ENCODE results near the gene KCNH1.

The KCNH1 gene

DNA sequence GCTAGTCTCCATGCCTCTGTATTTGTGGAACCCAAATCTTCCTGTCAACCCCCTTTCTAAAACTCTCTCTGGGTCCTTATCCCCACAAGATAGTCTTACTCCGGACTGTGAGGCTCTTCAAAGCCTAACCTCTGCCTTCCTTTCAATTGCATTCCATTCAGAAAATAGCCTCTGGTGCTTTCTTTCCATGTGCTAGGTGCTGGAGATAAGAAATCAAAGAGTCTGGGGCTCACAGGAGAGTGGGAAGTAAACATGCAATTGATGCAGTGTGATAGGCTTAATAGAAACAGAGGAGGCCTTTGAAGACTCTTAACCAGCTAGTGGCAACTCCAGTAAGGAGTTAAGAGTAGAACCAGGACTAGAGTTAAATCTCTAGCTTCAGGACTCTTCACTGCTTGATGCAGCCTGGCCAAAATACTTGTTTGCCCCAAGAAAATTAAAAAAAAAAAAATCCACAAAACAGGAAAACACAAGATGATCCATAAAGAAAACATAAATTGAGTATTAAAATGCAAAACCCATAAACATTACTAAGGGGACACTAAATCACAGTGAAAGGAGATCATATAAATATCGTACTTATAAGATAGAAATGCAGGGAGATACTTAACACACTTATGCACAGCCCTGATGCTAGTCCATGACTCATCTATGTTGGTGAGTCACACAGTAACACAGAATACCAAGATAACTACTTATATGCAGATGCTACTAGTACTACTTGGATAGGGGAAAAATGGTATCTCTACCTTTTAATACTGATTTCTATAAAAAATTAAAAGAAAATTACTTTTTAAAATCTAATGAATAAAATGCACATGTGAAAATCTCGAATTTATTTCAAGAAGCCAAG, 341.5 kb downstream of the KCNH1 start:
- H3K9me3 ChIP-seq (ENCODE audit: low read length) = no peaks in the 10 kb centered on the region
- H3K4me3 ChIP-seq (ENCODE audit: low read depth in 1 of 2, low read length in 2 of 2) = no peak overlapping the region
- no peaks in the 10 kb centered on the region for H3K36me3 ChIP-seq (ENCODE audit: insufficient read depth, low read length)
- H3K4me1 ChIP-seq (ENCODE audit: insufficient read depth, low read length) = no peaks in the 10 kb centered on the region
- H3K27ac ChIP-seq (ENCODE audit: low read depth, low read length) = no peak overlapping the region
- H3K27me3 ChIP-seq (ENCODE audit: control insufficient read depth in 1 of 2, insufficient read depth in 2 of 2, low read length in 2 of 2) = no peaks in the 10 kb centered on the region
- H3K9ac ChIP-seq (ENCODE audit: low read length) = no peak overlapping the region

DNA sequence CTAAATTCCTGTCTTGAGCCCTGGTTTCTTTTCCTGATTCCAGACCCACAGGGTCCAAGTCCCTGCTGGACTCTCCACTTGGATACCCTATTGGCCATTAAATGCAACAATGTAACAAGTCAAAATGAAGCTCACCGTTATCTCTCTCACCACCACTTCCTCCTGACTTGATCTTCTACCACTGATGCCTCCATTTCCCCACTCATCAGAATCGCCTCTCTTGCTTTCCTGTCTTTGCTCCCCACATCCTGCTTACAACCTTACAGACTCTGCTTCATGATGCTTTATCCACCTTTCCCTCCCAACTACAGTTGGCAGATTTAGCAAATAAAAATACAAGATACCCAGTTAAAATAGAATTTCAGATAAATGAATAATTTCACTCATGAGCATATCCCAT, 343.8 kb downstream of the KCNH1 start:
- Histone ChIP-seq H3K27me3 (ENCODE audit: control insufficient read depth in 1 of 2, insufficient read depth in 2 of 2, low read length in 2 of 2) (no peaks in the 10 kb centered on the region), H3K27ac (ENCODE audit: low read depth, low read length) (no peak overlapping the region)

DNA sequence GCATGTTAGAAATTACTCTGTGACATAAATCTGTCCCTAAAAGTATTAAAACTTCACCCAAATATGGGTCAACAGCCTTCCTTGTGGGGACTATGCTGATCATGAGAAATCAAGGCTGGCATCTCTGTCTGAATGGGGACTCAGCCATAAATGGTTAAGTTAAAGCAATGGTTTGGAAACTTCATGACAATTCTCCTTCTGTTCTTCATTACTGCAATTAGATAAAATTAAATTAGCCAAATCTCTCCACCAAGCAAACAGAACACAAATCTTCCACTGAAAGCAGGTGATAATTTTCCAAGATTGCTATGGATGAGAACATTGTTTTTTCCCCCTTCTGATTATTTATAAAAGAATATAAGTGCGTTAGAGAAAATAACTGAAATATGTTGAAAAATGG, 346.1 kb downstream of the KCNH1 start:
- Histone ChIP-seq H3K27ac (ENCODE audit: low read depth, low read length) (no peak overlapping the region), H3K4me3 (ENCODE audit: low read depth in 1 of 2, low read length in 2 of 2) (no peak overlapping the region), H3K9ac (ENCODE audit: low read length) (no peak overlapping the region), H3K9me3 (ENCODE audit: low read length) (no peaks in the 10 kb centered on the region), H3K27me3 (ENCODE audit: control insufficient read depth in 1 of 2, insufficient read depth in 2 of 2, low read length in 2 of 2) (no peaks in the 10 kb centered on the region), H3K4me1 (ENCODE audit: insufficient read depth, low read length) (no peaks in the 10 kb centered on the region), H3K36me3 (ENCODE audit: insufficient read depth, low read length) (no peaks in the 10 kb centered on the region)

More for the DNA sequence above, 343.8 kb downstream of the KCNH1 start:
- Histone ChIP-seq H3K36me3 (ENCODE audit: insufficient read depth, low read length) (no peaks in the 10 kb centered on the region), H3K4me3 (ENCODE audit: low read depth in 1 of 2, low read length in 2 of 2) (no peak overlapping the region), H3K9ac (ENCODE audit: low read length) (no peak overlapping the region), H3K4me1 (ENCODE audit: insufficient read depth, low read length) (no peaks in the 10 kb centered on the region), H3K9me3 (ENCODE audit: low read length) (no peaks in the 10 kb centered on the region)

DNA sequence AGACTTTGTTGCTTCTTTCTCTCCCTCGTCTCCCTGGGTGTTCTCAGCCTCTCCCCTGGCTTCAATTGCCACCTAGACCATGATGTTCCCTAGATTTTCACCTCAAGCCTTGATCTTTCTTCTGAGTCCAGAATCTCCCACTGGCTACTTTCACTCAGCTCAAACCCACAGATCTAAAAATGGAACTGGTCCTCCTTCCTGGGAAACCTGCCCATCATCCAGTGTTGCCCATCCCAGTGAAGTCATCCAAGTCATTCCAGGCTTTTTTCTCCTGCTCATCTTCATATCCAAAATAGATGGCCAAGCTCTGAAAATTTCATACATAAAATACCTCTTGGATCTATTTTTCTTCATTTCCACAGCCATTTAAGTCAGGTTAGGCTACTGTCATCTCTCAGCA, 347.4 kb downstream of the KCNH1 start:
- H3K36me3 ChIP-seq (ENCODE audit: insufficient read depth, low read length) = no peaks in the 10 kb centered on the region
- no peaks in the 10 kb centered on the region for H3K9me3 ChIP-seq (ENCODE audit: low read length)
- no peak overlapping the region for H3K4me3 ChIP-seq (ENCODE audit: low read depth in 1 of 2, low read length in 2 of 2)
- H3K9ac ChIP-seq (ENCODE audit: low read length) = no peak overlapping the region
- no peak overlapping the region for H3K27ac ChIP-seq (ENCODE audit: low read depth, low read length)
- H3K27me3 ChIP-seq (ENCODE audit: control insufficient read depth in 1 of 2, insufficient read depth in 2 of 2, low read length in 2 of 2) = no peaks in the 10 kb centered on the region
- no peaks in the 10 kb centered on the region for H3K4me1 ChIP-seq (ENCODE audit: insufficient read depth, low read length)

DNA sequence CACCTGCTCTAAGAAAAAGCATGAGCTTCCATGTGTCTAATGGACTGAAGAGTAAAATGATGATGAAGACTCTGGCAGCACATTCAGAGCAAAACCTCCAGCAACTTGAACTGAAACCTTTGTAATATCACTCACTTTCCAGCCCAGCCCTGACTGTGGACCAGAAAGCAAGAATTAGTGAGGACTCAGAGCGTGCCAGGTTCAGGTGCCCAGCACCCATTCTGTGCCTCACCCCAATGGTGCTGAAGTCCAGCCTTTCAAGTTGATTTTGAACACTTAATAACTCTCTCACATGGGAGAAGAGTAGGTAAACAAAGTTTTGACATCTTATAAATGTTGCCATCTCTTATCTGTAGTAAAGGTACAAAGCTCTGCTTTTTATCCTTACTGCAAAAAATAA, 350.0 kb downstream of the KCNH1 start:
- Histone ChIP-seq H3K9ac (ENCODE audit: low read length) (no peak overlapping the region), H3K27ac (ENCODE audit: low read depth, low read length) (no peak overlapping the region)

DNA sequence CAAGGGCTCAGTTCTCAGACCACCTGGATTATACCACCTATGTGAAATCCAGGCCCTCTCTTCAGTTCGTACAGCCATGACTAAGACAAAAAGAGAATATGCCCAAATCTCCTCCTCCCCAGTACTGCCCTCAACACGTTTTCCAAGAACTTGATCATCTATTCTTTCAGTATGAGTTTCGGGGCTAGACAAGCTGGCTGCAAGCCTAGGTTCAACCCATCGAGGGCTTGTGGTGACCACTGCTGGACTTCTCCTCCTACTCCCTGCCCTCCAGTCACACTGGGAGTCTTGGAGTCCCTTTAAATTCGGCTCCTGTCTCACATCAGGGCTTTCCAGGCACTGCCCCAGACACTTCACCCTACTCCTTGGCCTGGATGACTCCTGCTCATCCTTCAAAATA, 352.3 kb downstream of the KCNH1 start:
- Histone ChIP-seq H3K36me3 (ENCODE audit: insufficient read depth, low read length) (no peaks in the 10 kb centered on the region), H3K9ac (ENCODE audit: low read length) (no peak overlapping the region), H3K27me3 (ENCODE audit: control insufficient read depth in 1 of 2, insufficient read depth in 2 of 2, low read length in 2 of 2) (no peaks in the 10 kb centered on the region), H3K27ac (ENCODE audit: low read depth, low read length) (no peak overlapping the region), H3K9me3 (ENCODE audit: low read length) (no peaks in the 10 kb centered on the region), H3K4me1 (ENCODE audit: insufficient read depth, low read length) (no peaks in the 10 kb centered on the region), H3K4me3 (ENCODE audit: low read depth in 1 of 2, low read length in 2 of 2) (no peak overlapping the region)

More for the DNA sequence above, 350.0 kb downstream of the KCNH1 start:
- H3K4me3 ChIP-seq (ENCODE audit: low read depth in 1 of 2, low read length in 2 of 2) = no peak overlapping the region
- no peaks in the 10 kb centered on the region for H3K4me1 ChIP-seq (ENCODE audit: insufficient read depth, low read length)
- H3K36me3 ChIP-seq (ENCODE audit: insufficient read depth, low read length) = no peaks in the 10 kb centered on the region
- no peaks in the 10 kb centered on the region for H3K27me3 ChIP-seq (ENCODE audit: control insufficient read depth in 1 of 2, insufficient read depth in 2 of 2, low read length in 2 of 2)
- no peaks in the 10 kb centered on the region for H3K9me3 ChIP-seq (ENCODE audit: low read length)

DNA sequence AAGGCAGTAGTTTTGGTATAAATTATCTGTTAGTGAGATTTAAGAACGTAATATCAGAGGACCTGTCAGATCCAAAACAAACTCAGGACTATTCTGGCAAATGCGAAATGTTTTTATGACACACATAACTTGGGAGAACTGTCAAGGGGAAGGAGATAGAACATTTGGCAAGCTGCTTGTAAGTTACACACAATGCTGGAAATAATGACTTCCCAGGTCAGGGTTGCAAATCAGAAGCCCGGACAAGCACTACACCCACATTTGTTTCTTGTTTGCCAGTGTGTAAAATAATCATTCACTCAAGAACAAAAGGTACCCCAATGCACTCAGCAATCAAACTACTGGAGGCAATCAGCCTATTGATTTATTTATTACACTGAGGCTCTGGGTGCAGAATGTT, 354.7 kb downstream of the KCNH1 start:
- Histone ChIP-seq H3K27ac (ENCODE audit: low read depth, low read length) (no peak overlapping the region), H3K9me3 (ENCODE audit: low read length) (no peaks in the 10 kb centered on the region), H3K9ac (ENCODE audit: low read length) (no peak overlapping the region), H3K4me1 (ENCODE audit: insufficient read depth, low read length) (no peaks in the 10 kb centered on the region), H3K4me3 (ENCODE audit: low read depth in 1 of 2, low read length in 2 of 2) (no peak overlapping the region), H3K27me3 (ENCODE audit: control insufficient read depth in 1 of 2, insufficient read depth in 2 of 2, low read length in 2 of 2) (no peaks in the 10 kb centered on the region), H3K36me3 (ENCODE audit: insufficient read depth, low read length) (no peaks in the 10 kb centered on the region)

DNA sequence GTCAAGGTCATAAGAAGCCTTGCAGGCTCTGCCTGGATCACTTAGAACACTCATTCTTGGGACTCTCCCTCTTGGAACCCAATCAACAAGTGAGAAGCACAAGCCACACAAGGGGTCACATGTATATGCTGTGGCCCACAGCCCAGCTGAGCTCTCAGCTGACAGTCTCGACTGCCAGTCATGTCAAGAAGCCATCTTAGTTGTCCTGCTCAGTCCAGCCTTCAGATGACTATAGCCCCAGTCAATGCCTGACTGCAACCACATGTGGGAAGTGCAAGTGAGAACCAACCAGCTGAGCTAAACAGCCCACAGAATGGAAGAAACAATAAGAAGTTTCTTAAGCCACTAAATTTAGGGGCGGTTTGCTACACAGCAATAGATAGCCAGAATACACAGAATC, 356.0 kb downstream of the KCNH1 start:
- Histone ChIP-seq H3K4me1 (ENCODE audit: insufficient read depth, low read length) (no peaks in the 10 kb centered on the region), H3K9ac (ENCODE audit: low read length) (no peak overlapping the region), H3K4me3 (ENCODE audit: low read depth in 1 of 2, low read length in 2 of 2) (no peak overlapping the region), H3K9me3 (ENCODE audit: low read length) (no peaks in the 10 kb centered on the region), H3K27me3 (ENCODE audit: control insufficient read depth in 1 of 2, insufficient read depth in 2 of 2, low read length in 2 of 2) (no peaks in the 10 kb centered on the region), H3K27ac (ENCODE audit: low read depth, low read length) (no peak overlapping the region), H3K36me3 (ENCODE audit: insufficient read depth, low read length) (no peaks in the 10 kb centered on the region)

DNA sequence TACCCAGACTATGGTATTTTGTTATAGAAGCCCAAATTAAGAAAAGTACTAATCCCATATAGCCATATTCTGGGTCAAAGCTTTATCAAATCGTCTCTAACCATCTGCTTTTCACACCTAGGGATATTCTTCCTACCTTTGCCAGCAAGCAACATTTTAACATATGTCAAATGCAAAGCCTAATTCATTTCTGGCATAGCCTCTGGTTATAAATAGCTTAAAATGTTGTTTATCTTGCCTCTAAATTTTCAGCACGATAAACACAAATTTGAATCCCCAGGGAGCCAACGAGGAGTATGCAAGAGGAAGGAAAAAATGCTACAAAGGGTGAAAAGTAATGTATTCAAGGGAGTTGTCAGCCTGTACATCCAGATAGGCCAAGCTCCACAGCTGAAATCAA, 357.2 kb downstream of the KCNH1 start:
- no peaks in the 10 kb centered on the region for H3K27me3 ChIP-seq (ENCODE audit: control insufficient read depth in 1 of 2, insufficient read depth in 2 of 2, low read length in 2 of 2)
- no peaks in the 10 kb centered on the region for H3K36me3 ChIP-seq (ENCODE audit: insufficient read depth, low read length)
- H3K9me3 ChIP-seq (ENCODE audit: low read length) = no peaks in the 10 kb centered on the region
- no peak overlapping the region for H3K4me3 ChIP-seq (ENCODE audit: low read depth in 1 of 2, low read length in 2 of 2)
- no peak overlapping the region for H3K27ac ChIP-seq (ENCODE audit: low read depth, low read length)
- no peaks in the 10 kb centered on the region for H3K4me1 ChIP-seq (ENCODE audit: insufficient read depth, low read length)
- H3K9ac ChIP-seq (ENCODE audit: low read length) = no peak overlapping the region

DNA sequence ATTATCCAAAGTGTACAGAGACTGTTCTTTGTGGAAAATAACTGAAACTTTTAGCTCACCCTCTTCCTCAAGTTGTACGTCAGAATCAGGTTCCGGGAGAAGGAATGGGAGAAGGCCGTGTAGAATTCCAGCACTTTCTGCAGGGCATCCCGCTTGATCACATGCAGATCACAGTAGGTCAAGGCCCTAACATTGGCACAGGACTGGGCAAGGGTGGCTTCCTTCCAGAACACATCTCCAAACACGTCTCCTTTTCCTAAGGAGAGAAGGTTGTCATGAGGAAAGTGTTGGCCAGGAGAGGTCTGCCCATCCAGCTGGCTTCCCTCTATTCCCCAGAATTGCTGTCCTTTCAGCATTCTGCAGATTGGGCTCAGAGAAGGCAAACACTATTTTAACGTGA, 358.7 kb downstream of the KCNH1 start:
- Histone ChIP-seq H3K4me1 (ENCODE audit: insufficient read depth, low read length) (no peaks in the 10 kb centered on the region), H3K4me3 (ENCODE audit: low read depth in 1 of 2, low read length in 2 of 2) (no peak overlapping the region), H3K9me3 (ENCODE audit: low read length) (no peaks in the 10 kb centered on the region), H3K36me3 (ENCODE audit: insufficient read depth, low read length) (no peaks in the 10 kb centered on the region), H3K9ac (ENCODE audit: low read length) (no peak overlapping the region), H3K27ac (ENCODE audit: low read depth, low read length) (no peak overlapping the region), H3K27me3 (ENCODE audit: control insufficient read depth in 1 of 2, insufficient read depth in 2 of 2, low read length in 2 of 2) (no peaks in the 10 kb centered on the region)

DNA sequence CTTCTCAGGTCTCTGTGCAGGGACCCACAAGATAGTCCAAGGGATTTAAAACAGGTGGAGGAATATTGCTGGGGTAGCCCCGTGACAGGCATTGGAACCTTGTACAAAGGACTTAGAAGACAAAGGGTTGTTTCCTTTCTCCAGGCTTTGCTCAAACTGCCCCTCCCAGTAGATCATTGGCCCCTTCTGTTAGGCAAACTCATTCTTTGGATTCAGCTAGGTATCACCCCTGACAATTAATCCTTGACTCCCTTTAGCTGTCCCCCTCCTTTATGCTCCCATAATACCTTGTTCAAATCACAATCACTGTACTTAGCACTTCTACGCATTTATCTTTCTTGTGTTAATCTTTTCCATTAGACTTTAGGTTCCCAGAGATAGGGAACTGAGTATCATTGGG, 360.5 kb downstream of the KCNH1 start:
- no peaks in the 10 kb centered on the region for H3K27me3 ChIP-seq (ENCODE audit: control insufficient read depth in 1 of 2, insufficient read depth in 2 of 2, low read length in 2 of 2)
- H3K9me3 ChIP-seq (ENCODE audit: low read length) = no peaks in the 10 kb centered on the region
- no peaks in the 10 kb centered on the region for H3K36me3 ChIP-seq (ENCODE audit: insufficient read depth, low read length)
- no peak overlapping the region for H3K9ac ChIP-seq (ENCODE audit: low read length)
- no peaks in the 10 kb centered on the region for H3K4me1 ChIP-seq (ENCODE audit: insufficient read depth, low read length)
- H3K4me3 ChIP-seq (ENCODE audit: low read depth in 1 of 2, low read length in 2 of 2) = no peak overlapping the region
- H3K27ac ChIP-seq (ENCODE audit: low read depth, low read length) = no peak overlapping the region

DNA sequence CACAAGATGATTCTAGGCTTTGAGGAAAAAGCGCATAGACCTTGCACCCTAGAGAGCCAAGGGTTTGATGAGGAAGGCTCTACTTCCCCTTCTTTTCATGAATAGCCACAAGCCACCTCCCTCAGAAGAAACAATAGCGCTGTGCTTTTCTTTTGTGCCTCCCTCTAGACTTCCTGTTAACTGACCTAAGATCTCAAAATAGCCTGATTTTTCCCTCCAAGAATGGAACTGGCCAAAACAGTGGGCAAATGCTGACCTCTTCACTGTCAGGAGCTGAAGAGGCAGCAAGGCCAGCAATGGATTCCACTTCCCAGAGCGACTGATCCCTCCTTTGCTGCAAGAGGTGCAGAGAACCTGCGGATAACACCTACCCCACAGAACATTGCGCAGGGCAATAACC, 362.8 kb downstream of the KCNH1 start:
- Histone ChIP-seq H3K36me3 (ENCODE audit: insufficient read depth, low read length) (no peaks in the 10 kb centered on the region), H3K4me1 (ENCODE audit: insufficient read depth, low read length) (no peaks in the 10 kb centered on the region), H3K27me3 (ENCODE audit: control insufficient read depth in 1 of 2, insufficient read depth in 2 of 2, low read length in 2 of 2) (no peaks in the 10 kb centered on the region), H3K27ac (ENCODE audit: low read depth, low read length) (no peak overlapping the region), H3K9me3 (ENCODE audit: low read length) (no peaks in the 10 kb centered on the region), H3K4me3 (ENCODE audit: low read depth in 1 of 2, low read length in 2 of 2) (no peak overlapping the region), H3K9ac (ENCODE audit: low read length) (no peak overlapping the region)
